Ramos (cell line): ENCODE measurements around the gene POC1B.

Source experiments
- in situ Hi-C: fragments of 300-500 bp; cut with MboI; formaldehyde crosslinking; loops from one replicate; pipeline ENCODE4 v1.14.3; 2022; ENCODE audit warnings: low sequenced_read_pairs; ENCODE audit not compliant: unreplicated experiment

The POC1B gene

DNA sequence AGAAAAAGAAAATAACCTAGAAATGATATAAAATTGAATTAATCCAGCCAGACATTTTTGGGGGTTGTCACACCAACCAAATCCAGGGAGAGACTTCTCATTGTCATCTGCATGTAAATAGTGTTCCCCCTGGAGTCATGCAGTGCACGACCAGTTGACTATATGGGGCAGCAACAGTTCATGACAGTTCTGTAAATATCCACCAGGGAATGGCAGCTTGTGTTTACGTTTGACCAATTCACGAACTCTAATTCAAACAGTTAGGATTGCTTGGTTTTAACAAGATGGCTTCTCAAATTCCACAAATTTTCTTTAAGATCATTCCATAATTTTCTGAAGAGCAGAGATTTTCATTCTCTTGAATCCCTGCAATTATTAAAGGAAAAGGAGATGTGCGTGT lies 130.1 kb downstream of the POC1B start:
- in situ Hi-C loops, result no loop called here

DNA sequence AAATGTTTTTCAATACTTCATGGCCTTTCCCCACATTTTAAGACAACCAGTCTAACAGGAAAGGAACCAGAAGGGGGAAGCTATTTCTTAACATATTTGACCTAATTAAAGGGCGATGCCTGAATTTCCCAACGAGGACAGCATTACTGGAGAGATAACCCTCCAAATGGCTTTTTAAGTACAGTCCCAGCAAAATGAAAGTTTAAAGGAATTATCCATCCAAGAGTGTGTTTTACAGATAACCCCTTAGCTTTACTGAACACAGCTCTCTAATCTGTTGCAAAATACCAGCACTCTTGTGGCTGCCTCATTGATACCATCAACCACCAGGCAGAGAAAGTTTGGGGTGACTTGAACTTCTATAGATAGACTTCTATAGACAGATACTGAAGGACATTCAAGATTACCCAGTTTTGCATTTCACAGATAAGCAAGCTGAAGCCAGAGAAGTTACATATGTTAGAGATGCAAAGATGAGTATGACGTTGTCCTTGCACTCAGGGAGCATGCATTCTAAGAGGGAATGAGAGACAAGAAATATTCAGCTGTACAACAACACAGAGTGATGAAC lies 132.2 kb downstream of the POC1B start:
- in situ Hi-C loops, result no loop called here

DNA sequence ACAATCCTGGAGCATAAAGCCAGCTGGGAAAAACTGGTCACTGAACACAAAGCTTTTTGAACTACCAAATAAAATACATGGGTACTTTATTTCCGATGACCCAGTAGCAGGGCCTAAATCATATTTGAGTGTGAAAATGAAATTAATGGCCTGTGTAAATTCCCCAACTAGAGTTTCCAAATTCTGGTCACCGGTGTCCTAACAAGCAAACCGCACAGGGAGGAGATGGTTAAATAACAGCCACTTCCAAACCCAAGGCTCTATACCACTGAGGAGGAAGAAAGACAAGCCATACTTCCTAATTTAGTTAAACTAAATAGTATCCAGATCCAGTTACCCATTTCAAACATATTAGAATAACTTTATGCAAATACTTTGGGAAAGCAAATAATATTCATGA lies 133.5 kb downstream of the POC1B start:
- in situ Hi-C loops, result no loop called here

DNA sequence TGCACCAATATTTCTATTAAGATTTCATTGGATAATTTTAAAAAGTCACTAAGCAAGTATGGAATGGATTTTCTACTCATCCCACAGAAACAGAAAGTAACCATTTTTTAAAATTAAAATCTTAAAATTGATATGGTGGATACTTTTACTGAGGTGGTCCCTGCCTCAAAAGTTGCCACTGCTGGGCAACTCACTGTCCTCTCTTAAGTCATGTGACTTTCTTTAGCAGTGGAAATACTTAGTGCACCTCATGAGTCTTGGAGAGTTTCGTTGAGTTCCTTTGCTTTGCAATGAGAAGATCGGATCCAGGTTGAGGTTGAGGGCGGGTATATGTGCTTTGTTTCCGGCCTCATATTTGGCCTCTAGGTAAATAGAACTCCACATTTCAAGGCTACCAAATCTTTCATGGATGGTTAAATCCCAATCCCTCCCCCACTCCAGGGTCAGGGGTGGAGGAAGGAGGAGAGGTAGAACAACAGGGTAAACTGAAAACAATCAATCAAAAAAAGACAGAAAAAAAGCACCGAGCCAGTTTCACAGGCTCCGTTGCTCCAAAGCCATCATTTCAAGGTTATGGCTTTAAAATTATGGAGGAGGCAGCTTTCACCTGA lies 134.0 kb downstream of the POC1B start:
- in situ Hi-C loops, result no loop called here

DNA sequence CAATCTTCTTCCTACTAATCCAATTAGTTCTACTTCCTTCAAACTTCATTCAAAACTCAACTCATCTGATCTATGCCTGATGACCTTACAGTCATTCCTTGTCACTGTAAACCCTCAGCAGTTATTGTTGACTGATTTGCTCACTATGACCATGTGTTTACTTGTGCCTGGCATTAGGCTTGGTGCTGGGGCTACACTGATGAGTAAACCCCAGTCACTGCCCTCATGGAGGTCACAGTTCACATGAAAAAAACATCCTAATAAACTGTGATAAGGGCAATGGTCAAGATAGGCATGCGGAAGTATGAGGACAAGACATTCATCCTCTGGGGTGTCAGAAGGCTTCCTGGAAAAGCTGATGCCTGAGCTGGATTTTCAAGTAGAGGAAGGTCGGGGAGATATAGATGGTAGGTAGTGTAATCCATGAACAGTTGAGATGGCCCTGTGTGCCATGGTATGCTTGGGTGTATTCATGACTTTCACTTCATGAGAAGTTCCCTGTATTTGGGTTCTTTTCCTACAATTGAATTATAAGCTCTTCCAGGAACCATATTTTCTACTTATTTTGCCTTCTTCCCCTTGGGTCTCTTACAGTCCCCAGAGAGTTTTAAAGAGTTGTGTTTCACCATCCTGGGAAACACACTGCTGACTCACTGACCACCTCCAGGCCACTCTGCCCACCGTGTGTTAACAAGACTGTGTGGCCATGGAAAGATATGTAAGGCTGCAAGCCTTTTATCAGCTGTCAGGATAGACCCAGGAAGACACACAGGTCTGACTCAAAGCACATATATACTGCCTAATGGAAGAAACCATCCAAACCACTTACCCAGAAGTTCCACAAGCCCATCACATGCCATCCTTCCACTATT lies 134.8 kb downstream of the POC1B start:
- in situ Hi-C loops, result no loop called here

DNA sequence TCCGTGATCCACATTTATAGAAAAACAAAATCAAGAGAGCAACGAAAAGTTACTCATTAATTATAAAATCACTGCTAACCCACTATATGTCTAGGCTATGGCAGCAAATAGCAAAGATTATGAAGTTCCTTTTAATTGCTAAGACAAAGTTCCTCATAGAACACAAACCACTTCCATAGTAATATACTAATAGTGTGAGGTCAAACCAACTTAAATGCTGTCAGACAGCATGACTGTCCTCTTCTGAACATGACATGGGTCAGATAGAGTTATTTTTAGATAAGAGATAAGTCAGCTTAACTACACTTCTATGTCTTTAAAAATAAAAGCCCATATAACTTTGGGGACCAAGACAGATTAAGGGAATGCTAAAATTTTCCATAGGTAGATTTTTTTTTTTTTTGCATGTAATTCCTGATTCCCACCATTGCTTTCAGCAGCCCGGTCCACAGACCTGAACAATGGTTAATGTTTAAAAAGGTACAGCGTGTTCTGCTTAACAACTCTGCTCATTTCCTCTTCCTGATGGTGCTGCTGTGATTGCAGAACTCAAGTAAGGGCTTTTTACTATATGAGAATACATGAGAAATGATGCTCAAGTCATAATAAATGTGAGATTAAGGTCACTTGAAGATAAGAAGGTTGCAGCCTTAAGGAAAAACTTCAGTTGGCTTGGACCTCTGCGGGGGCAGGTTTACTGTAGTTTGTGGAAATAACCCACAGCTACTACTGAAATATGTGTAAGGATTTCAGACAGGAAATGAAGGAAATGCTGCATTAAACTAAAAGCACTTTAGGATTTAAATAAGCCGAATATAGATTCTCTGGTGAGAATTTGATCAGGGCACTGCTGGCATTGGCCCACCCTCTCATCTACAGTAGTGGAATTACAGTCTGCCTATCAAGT lies 135.8 kb downstream of the POC1B start:
- in situ Hi-C loops, result no loop called here

DNA sequence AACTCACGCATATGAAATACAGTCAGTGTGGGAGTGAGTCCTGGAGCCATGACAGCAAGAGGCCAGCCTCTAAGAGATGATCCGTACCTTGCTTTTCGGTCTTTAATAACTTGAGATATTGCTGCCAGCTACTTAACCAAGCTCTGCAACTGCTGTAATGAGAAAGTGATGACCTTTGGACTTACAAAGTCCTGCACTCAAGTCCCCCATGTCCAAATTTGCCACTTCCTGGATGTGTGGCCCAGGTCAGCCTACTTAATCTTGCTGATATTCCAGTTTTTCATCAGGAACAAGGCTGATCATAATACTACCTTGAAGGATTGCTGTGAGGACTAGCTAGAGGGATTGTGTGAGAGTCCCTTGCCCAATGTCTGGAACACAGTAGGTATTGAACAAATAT lies 139.7 kb downstream of the POC1B start:
- in situ Hi-C loops, result no loop called here

DNA sequence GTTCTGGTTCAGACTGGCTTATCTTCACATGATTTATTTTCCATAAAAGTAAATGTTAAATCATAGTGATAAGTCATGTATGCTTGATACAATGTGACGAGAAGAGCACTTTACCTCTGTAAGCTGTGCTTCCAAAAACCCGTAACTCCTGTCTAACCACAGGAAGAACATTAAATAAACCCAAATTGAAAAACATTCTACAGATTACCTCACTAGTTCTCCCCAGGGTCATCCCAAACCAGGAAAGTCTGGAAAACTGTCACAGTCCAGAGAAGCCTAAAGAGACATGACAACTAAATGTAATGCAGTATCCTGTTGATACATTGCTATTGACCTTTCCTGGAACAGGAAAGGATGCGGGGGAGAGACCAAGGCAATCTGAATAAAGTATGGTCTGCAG lies 141.0 kb downstream of the POC1B start:
- in situ Hi-C loops, result no loop called here

DNA sequence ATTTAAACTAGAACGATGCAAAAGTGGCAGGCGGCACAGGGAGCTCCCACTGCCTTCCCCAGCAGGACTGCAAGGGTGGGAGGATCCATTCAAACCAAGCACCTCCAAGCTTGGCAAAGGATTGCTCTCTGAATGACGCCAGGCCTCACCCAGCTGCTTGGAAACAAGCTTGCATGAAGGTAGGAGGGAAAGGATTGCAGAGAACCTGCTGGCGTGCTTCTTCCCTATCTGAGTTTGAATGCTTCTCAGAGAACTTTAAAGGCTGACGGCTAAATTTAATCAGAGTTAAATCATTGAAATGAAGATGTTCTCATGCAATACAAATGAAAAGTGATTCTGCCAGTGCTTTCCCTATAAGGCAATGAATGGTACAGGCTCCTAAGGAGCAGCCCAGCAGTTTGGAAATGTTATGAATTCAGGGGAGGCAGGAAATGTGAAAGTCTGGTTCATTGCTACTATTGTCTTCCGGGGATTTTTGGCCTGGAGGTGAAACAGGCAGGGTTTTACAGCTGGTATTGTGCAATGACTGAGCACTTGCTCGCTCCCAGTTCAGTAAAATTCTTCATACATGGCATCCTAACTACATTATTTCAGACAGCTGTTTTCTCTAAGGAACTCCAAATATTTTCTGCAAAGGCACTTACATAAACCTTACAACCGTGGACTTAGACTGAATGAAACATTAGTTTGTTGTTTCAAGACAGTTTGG lies 141.6 kb downstream of the POC1B start:
- in situ Hi-C loops, result no loop called here

DNA sequence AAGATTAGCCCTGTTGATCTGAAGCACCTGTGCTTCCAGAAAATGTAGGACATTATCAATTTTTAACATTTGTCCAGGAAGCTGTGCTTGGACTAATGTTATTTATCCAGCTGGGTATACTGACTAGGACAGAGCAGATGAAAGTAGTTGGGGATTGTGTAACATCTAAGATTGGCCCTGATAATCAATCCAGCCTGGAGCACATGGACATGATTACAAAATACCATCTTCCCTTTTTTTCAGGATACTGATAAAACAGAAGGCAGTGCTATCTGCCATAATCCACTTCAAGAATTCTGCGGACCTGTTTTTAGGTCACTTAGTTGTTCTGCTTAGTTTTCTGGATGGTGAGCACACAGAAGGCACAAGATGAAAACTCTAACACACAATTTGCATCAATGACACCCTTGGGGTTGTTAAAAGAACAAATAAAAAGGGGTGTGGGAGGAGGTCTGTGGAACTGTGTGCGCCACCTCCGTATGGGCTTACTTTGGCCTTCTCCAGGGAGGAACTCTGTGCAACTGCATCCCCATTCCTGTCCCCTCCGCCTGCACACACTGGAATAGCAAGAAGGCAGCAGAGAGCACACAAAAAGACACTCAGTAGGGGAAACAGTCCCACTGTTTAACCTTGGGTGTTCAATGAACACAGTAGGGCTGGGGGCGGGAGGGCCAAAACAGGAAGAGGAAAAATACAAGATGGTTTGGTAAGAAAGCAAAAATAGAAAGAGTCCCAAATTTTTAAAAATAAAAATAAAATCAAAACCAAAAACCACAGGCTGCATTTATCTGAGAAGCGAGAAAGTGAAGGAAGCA lies 142.4 kb downstream of the POC1B start:
- in situ Hi-C loops, result no loop called here

DNA sequence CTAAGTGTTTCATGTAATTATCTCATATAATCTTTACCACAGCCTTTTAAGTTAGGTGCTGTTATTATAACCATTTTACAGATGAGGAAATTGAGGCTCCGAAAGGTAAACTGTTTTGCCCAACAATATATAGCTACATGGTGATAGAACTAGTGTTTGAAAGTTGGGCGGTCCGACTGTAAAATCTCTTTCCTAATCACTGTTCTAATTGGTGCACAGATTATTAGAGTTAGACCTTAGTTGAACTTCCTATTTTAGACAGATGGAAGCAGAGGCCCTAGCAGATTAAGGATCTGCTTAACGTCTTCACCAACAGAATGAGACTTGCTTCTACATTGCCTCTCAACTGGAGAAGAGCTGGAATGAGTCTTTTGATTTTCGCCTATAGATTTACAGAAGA lies 143.5 kb downstream of the POC1B start:
- in situ Hi-C loops, result no loop called here

DNA sequence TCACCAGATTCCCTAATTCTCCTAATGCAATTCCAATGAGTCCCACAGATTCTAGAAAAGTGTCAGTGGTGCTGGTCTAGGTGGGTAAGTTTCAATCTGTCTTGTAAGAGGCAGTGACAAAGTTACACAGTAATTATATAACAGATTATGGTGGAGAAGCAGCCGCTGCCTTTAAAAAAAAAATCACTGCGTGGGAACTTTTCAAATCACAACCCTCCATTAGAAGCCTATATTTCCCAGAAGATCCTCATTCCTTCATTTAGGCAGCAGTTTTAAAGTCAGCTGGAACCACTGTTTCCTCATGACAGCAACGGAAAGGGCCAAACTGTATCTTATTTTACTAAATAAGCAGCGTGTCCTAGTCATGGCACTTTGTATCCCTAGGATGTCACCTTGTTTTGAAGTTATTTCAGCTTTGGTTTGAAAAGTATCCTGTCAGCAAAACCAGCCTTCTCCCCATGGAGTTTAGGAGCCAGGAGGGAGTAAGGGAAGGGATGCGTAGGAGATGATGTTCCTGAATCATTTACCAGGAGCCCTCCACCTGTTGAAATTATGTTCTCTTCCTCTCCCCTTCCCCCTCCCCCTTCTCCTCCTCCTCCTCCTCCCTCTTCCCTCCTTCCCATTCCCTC lies 145.9 kb downstream of the POC1B start:
- in situ Hi-C loops, result no loop called here

DNA sequence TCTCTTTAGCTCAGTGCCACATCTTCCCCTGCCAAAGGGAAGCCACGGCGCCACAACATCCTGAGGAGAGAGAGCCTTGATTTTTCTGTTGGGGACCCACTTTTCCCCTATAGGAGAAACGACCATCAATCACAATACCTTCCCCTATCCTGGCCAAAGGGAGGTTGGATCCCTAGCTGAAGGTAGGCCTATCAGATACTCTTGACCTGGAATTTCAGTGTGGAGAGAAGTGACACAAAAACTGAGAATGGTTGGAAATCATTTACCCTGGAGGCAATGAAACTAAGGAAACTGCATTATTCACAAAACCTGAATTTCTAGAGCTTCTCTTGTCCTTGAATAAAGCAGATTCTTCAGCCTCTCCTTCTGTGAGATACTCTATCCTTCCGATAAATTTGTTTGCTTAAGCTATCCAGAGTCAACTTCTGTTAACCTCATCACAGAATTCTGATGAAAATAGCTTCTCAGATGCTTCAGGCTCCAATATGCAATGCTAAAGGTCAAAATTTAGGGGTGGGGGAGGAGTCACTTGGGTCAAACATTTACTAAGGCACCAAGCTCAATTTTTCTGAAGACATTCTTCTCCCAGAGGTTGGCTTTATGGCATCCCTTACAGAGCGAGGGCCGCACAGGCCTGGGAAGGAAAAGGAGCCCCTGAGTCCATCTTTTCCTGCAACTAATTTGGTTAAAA lies 146.6 kb downstream of the POC1B start:
- in situ Hi-C loops, result no loop called here

DNA sequence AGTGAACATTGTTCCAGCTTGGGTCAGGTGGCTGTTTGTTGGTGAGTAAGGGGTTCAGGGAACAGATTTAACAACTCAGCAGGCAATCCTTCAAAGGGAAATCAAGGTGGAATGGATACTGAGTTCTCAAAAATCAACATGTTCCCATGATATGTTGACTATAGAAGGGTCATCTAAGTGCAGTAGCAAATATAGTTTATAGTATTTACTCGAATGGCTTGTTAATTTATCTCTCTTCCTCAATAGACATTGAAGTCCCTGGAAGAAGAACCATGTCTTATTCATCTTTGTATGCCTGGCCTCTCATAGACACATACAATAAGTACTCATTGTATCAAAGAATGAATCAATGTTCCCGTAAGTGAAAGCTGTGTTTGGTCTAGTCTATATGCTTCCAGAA lies 149.0 kb downstream of the POC1B start:
- in situ Hi-C loops, result no loop called here

DNA sequence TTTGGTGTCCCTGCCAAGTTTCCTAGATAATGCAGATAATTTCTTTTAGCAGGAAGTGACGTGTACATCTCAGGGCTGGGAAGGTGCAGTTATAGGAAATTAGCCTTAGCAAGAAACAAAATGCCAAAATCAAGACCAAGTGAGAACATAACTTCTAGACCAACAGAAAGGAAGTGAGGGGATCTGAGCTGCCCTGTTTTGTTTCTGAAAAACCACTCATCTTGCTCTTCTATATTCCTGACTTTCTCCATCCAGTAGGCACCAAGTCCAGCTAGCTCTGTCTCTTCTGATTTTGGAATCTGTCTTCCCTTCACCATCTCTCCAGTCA lies 149.7 kb downstream of the POC1B start:
- in situ Hi-C loops, result no loop called here

DNA sequence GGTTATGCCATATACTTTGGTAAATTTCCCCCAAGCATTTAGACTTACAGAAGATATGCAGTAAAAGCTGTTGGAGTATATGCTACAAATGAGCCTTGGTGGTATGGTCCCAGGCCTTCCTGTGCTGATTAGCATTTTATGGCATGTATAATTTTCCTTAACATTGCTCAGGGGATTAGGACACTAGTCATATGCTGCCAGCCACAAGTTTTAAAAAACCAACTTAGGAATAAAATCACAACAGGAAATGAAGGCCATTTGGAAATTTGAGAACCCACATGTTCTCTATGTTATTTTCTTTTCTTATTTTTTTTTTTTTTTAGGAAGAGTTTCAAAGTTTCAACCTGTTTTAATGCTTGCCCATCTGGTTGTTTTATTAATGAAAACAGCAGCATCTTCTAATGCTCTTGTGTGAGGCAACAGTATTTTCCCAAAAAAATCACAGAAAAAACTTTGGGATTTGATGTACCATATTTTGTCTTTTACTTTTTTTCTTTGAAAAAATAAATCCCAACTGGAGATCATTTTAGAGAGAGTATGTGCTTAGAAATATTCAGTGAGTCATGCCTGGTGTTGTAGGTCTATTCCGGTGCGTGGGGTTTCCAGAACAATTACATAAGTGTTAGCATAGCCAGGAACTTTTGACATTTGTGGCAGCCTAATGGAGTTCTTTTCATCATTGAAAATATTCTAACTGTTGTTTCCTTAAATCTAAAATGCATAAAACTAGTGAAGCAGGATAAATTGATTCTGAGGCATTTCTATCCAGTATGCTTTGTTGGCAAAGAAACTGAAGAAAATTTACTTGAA lies 151.9 kb downstream of the POC1B start:
- in situ Hi-C loops, result no loop called here

DNA sequence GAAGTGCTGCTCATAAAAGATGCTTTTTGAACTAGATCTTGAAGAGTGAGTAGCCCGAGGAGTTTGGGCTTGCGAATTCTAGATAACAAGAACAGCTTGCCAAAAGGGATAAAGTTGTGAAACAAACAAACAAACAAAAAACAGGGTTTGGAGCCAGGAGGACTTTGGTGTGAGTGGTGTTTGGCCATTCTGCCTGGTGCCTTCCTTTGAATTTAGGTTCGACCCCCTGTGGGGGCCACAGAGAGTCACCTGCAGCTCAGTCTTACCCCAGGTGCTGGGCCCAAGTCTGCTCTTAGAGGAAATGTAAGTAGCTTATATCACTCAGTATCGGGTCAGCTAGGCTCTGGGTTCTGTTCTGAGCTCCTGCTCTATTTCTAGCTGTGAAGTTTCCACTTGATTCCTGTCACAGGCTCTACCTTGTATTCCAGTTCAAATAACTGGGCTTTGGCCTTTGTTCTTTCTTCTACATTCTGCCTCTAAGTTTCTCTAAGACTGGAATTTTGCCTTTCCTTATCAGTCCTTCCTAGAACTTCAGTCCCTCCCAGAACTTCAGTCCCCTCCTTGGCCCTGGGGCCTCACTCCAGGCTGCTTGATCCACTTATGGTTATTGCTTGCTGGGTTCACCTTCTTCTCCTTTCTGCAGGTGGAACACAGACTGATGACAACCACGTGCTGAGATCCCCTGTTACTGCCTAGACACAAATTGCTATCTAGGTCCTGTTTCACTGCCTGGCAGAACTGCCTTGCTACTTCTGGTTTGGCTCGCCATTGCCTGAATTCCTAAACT lies 153.1 kb downstream of the POC1B start:
- in situ Hi-C loops, result no loop called here
